ENCODE results near the gene KXD1. TPM values are rescaled to one million over a fixed set of nuclear protein-coding genes. Genes with fewer than 3 reads are reported as not detected.

KXD1 gene
- total RNA-seq, 4 donors from 2014 or later, result 72.4 to 107 (median 89.4) TPM

DNA sequence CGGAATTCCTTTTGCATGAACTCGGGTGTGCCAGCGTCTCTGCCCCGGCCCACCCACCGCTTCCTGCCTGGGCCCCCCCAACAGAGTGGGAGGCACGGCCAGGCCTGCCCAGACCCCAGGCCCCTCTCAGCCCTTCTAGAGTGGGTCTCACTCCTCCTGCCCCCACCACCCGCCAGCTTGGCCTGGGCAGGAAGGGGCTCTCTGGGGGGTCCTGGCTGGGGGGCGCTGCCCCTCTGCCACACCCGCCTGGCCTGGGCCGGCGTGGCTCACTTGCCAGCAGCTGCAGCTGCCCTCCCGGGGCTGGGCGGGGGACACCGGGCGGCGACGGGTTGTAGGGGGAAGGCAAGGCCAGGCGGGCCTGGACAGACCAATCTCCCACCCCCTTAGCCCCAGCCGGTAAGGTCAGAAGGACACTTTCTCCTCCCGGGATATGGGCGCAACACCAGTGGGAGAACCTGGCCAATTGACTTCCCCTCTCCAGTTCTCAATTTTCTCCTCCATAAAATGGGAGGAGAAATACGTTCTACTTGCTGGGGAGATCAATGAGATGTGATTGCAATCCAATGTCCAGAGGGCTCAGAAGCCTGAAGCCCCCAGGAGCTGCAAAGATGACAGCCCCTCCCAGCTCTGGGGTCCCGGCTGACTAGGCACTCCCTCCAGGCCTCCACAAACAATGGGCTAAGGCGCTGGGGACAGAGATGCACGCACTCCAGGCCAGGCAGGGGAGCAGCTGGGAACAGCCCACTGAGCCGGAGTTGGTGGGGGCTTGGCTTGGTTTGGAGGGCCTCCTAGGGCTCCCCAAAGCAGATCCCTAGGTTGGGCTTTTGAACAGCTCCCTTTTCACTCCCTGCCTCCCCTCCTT lies 46.5 kb downstream of the KXD1 start:
- Histone ChIP-seq H3K36me3 (no peaks in the 10 kb centered on the region), H3K27ac (no peak overlapping the region), H3K4me3 (peak overlapping the region; percentile 52), H3K4me1 (peaks cover 43% of the 10 kb centered on the region), H3K9me3 (no peaks in the 10 kb centered on the region), H3K27me3 (peaks cover 62% of the 10 kb centered on the region)
- DNase-seq (ENCODE audit: low spot score in 2 of 2), result no peak
- no CpG with 5 or more reads among the region's 26 CpGs for WGBS
- no peak for TF ChIP-seq EP300 (IDR thresholded peaks at IDR 0.05)
- no peak for TF ChIP-seq POLR2A (IDR thresholded peaks at IDR 0.05)
- TF ChIP-seq, protein P1, sequence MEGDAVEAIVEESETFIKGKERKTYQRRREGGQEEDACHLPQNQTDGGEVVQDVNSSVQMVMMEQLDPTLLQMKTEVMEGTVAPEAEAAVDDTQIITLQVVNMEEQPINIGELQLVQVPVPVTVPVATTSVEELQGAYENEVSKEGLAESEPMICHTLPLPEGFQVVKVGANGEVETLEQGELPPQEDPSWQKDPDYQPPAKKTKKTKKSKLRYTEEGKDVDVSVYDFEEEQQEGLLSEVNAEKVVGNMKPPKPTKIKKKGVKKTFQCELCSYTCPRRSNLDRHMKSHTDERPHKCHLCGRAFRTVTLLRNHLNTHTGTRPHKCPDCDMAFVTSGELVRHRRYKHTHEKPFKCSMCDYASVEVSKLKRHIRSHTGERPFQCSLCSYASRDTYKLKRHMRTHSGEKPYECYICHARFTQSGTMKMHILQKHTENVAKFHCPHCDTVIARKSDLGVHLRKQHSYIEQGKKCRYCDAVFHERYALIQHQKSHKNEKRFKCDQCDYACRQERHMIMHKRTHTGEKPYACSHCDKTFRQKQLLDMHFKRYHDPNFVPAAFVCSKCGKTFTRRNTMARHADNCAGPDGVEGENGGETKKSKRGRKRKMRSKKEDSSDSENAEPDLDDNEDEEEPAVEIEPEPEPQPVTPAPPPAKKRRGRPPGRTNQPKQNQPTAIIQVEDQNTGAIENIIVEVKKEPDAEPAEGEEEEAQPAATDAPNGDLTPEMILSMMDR (IDR thresholded peaks at IDR 0.05), result no peak
- TF ChIP-seq POLR2AphosphoS5 (IDR thresholded peaks at IDR 0.05), result no peak

DNA sequence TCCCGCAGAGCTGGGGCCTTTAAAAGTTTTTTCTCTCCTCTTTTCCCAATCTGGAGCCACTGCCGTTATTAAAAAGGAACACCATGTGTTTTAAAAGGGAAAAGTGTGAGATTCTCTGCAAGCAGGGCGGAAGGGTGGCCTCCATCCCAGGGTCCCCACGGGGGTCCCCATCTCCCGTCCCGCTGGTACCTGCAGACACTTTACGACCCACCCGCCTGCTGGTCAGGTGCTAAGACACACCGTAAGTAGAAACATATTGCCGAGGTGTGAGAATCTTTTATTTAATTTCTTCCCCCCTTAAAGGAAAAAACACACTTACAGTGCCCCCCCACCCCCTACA lies 47.1 kb downstream of the KXD1 start:
- 51% methylated on average over 10 of the region's 10 CpGs for WGBS
- no peak overlapping the region for H3K27ac ChIP-seq
- no peak for DNase-seq (ENCODE audit: low spot score in 2 of 2)

GRCh38 chr19:18605196-18605545 lies 47.5 kb downstream of the KXD1 start:
- Histone ChIP-seq H3K9me3 (no peaks in the 10 kb centered on the region), H3K36me3 (no peaks in the 10 kb centered on the region), H3K4me1 (peaks cover 43% of the 10 kb centered on the region), H3K4me3 (peak overlapping the region; percentile 52), H3K27me3 (peaks cover 64% of the 10 kb centered on the region), H3K27ac (no peak overlapping the region)
- WGBS, result 39% methylated on average over 6 of the region's 17 CpGs
- DNase-seq (ENCODE audit: low spot score in 2 of 2), result no peak
- no peak for TF ChIP-seq POLR2AphosphoS5 (IDR thresholded peaks at IDR 0.05)

More for the DNA sequence above, 47.1 kb downstream of the KXD1 start:
- Histone ChIP-seq H3K4me3 (peak overlapping the region; percentile 52), H3K27me3 (peaks cover 62% of the 10 kb centered on the region), H3K4me1 (peaks cover 43% of the 10 kb centered on the region), H3K36me3 (no peaks in the 10 kb centered on the region), H3K9me3 (no peaks in the 10 kb centered on the region)
- TF ChIP-seq POLR2A (IDR thresholded peaks at IDR 0.05) (no peak), POLR2AphosphoS5 (IDR thresholded peaks at IDR 0.05) (no peak), EP300 (IDR thresholded peaks at IDR 0.05) (no peak)
- TF ChIP-seq, protein P1 (IDR thresholded peaks at IDR 0.05), result no peak

DNA sequence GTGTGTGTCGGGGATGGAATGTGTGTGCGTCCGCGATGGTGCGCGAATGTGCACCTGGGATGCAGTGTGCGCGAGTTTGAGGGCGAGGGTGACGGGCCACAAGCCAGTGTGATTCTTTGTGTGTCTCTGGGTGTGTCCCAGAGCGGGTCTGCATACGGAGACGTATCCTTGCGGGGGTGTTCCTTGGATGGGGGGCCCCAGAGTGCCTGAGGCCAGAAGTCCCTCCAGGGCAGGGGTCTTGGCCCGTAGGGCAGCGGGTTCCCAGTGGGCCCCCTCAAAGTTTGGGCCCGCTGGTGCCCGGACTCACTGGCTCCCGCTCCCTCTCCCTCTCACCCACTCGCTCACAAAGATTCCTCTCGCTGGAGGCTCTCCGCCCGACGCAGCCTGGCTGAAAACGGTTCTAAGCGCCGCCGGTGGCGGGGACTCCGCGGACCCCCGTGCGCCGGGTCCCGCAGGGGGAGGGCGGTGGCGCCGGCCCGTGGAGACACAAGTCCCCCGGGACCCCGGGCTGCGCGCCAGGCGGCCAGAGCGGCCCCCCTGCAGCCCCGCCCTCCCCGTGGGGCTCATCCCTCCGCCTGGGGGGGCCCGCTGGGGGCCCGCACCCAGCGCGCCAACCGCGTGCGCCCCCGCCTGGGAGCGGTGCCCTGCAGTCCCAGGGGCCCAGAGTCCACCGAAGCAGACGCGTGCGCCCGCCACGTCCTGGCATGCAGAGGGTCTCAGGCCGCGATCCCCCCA lies 48.0 kb downstream of the KXD1 start:
- no CpG with 5 or more reads among the region's 65 CpGs for WGBS
- DNase-seq (ENCODE audit: low spot score in 2 of 2), result no peak
- peaks cover 70% of the 10 kb centered on the region for H3K27me3 ChIP-seq
- H3K4me1 ChIP-seq, result peaks cover 47% of the 10 kb centered on the region
- no peaks in the 10 kb centered on the region for H3K9me3 ChIP-seq
- no peaks in the 10 kb centered on the region for H3K36me3 ChIP-seq
- peak overlapping the region; percentile 52 for H3K4me3 ChIP-seq
- TF ChIP-seq, protein P1 (IDR thresholded peaks at IDR 0.05), result no peak
- TF ChIP-seq POLR2A (IDR thresholded peaks at IDR 0.05) (no peak), POLR2AphosphoS5 (IDR thresholded peaks at IDR 0.05) (no peak), EP300 (IDR thresholded peaks at IDR 0.05) (no peak)
- no peak overlapping the region for H3K27ac ChIP-seq

- peaks cover 78% of the 10 kb centered on the region for H3K27me3 ChIP-seq
- H3K9me3 ChIP-seq, result no peaks in the 10 kb centered on the region
- 2% methylated on average over 5 of the region's 116 CpGs for WGBS
- peaks cover 55% of the 10 kb centered on the region for H3K4me1 ChIP-seq
- TF ChIP-seq POLR2AphosphoS5 (IDR thresholded peaks at IDR 0.05), result no peak
- no peak for TF ChIP-seq POLR2A (IDR thresholded peaks at IDR 0.05)
- TF ChIP-seq EP300 (IDR thresholded peaks at IDR 0.05), result no peak
- TF ChIP-seq, protein P1 (IDR thresholded peaks at IDR 0.05), result no peak
- no peaks in the 10 kb centered on the region for H3K36me3 ChIP-seq
- H3K27ac ChIP-seq, result no peak within 1 kb of the TSS
- peak within 1 kb of the TSS; percentile 52 for H3K4me3 ChIP-seq
- no peak for DNase-seq (ENCODE audit: low spot score in 2 of 2)
These were observed 48.9 kb downstream of the KXD1 start, which contains the start of gene CRLF1 for GRCh38 chr19:18606281-18607225. Gene CRLF1, minus strand, starts transcription at chr19:18606799. Its CDS starts 143 bp downstream, at chr19:18606656.
